HCT116 (cell line): Measurements from ENCODE around the gene TNFRSF9. TPM values are rescaled to one million over a fixed set of nuclear protein-coding genes. Genes with fewer than 3 reads are reported as not detected.
A peak's percentile ranks its signal among the peaks of the same experiment; 100 is the strongest.

ENCODE experiments used
- ATAC-seq: fragments of 200-7000 bp; cut with Tn5 transposase; 2 replicates; pipeline ENCODE4 v1.9.1; 2020; ENCODE audit warnings: mild to moderate bottlenecking, moderate library complexity
- BruUV-seq: library from RNA; stranded (reverse); fragments of 400-500 nt; replicated peaks from 2 replicates; lab custom pipeline; 2021; lab: Mats Ljungman, UMichigan
- CTCF ChIA-PET: fragments of 300-600 bp; sonication (Branson Sonifier 250); formaldehyde crosslinking; loops from one replicate; lab custom pipeline; 2021; ENCODE audit warnings: antibody characterized with exemption; lab: Charles Lee
- POLR2A ChIA-PET: fragments of 300-600, 350-600 bp; sonication (Branson Sonifier 250); formaldehyde crosslinking; loops from one replicate; lab custom pipeline; 2021; ENCODE audit warnings: antibody characterized with exemption; lab: Charles Lee
- RAD21 ChIA-PET, 2 experiments: fragments of 300-600 bp; sonication (Branson Sonifier 250); formaldehyde crosslinking; loops; one replicate each; lab custom pipeline; 2023; ENCODE audit warnings: low total read pairs in 2 of 2; ENCODE audit not compliant: uncharacterized antibody in 2 of 2, unreplicated experiment in 2 of 2, low non-redundant PET in 1 of 2; lab: Charles Lee
- DNase-seq: peaks from one replicate; pipeline ENCODE4 v3.0.0-alpha.2; 2010; ENCODE audit warnings: low read depth, low spot score
- H2AFZ ChIP-seq: fragments of 200-600 bp; shearing (Covaris generic), sonication (generic); 2 replicates; pipeline ENCODE4 v1.6.1; 2017; ENCODE audit warnings: low read depth, mixed run types, mixed read lengths, antibody characterized with exemption, low read length; ENCODE audit not compliant: poor library complexity, severe bottlenecking
- H3K27ac ChIP-seq: 2 replicates; pipeline ENCODE4 v1.5.1; 2012; ENCODE audit warnings: low read depth, low read length
- H3K27me3 ChIP-seq: fragments of 200-600 bp; sonication (generic); 2 replicates; pipeline ENCODE4 v1.6.1; 2016; ENCODE audit warnings: mixed run types, low read length, mixed read lengths; ENCODE audit not compliant: insufficient read depth
- H3K36me3 ChIP-seq, 2 experiments: fragments of 200-500 bp in 1 of 2; fragments of 200-600 bp in 1 of 2; sonication (Bioruptor generic) in 1 of 2; sonication (generic) in 1 of 2; 2 replicates each; pipeline versions ENCODE4 v1.5.1 to v1.6.1; 2014 to 2016; ENCODE audit warnings: low read length in 2 of 2, inconsistent platforms in 1 of 2, mixed read lengths in 1 of 2, mixed run types in 1 of 2; ENCODE audit not compliant: insufficient read depth in 2 of 2, control insufficient read depth in 1 of 2
- H3K4me1 ChIP-seq, 2 experiments: fragments of 200-600 bp in 1 of 2; sonication (generic) in 1 of 2; 2 replicates each; pipeline versions ENCODE4 v1.5.1 to v1.6.1; 2012 to 2017; ENCODE audit warnings: low read length in 2 of 2, inconsistent platforms in 1 of 2, mild to moderate bottlenecking in 1 of 2, mixed read lengths in 1 of 2, mixed run types in 1 of 2, moderate library complexity in 1 of 2; ENCODE audit not compliant: insufficient read depth in 2 of 2, control insufficient read depth in 1 of 2
- H3K4me2 ChIP-seq: fragments of 200-600 bp; sonication (generic); 2 replicates; pipeline ENCODE4 v1.6.1; 2017; ENCODE audit warnings: mixed run types, low read length, mixed read lengths
- H3K4me3 ChIP-seq, 2 experiments: fragments of 200-600 bp in 1 of 2; sonication (generic) in 1 of 2; replicated peaks in 1 of 2; 2 replicates each; pipeline ENCODE4 v1.5.1; 2011 to 2016; ENCODE audit warnings: low read length in 2 of 2, control low read depth in 1 of 2, low read depth in 1 of 2, mild to moderate bottlenecking in 1 of 2, mixed read lengths in 1 of 2, mixed run types in 1 of 2
- H3K79me2 ChIP-seq: fragments of 200-600 bp; sonication (generic); 2 replicates; pipeline ENCODE4 v1.6.1; 2017; ENCODE audit warnings: mild to moderate bottlenecking, mixed run types, low read length, moderate library complexity, mixed read lengths; ENCODE audit not compliant: insufficient read depth
- H3K9ac ChIP-seq: fragments of 200-600 bp; sonication (generic); 2 replicates; pipeline ENCODE4 v1.6.1; 2016; ENCODE audit warnings: low read length, mixed read lengths
- H3K9me2 ChIP-seq: fragments of 200-600 bp; sonication (generic), shearing (Covaris generic); 2 replicates; pipeline ENCODE4 v1.6.1; 2017; ENCODE audit warnings: mixed run types, mild to moderate bottlenecking, moderate library complexity; ENCODE audit not compliant: insufficient read depth
- H3K9me3 ChIP-seq, 2 experiments: fragments of 200-500 bp in 1 of 2; fragments of 200-600 bp in 1 of 2; sonication (Bioruptor generic) in 1 of 2; sonication (generic) in 1 of 2; 2 replicates each; pipeline ENCODE4 v1.6.1; 2014 to 2017; ENCODE audit warnings: low read length in 2 of 2, mixed read lengths in 2 of 2, inconsistent platforms in 1 of 2, low read depth in 1 of 2, mild to moderate bottlenecking in 1 of 2, mixed run types in 1 of 2, moderate library complexity in 1 of 2; ENCODE audit not compliant: control insufficient read depth in 1 of 2, insufficient read depth in 1 of 2
- H4K20me1 ChIP-seq: fragments of 200-600 bp; sonication (generic), shearing (Covaris generic); 2 replicates; pipeline ENCODE4 v1.6.1; 2017; ENCODE audit warnings: mixed run types, mild to moderate bottlenecking, moderate library complexity; ENCODE audit not compliant: insufficient read depth
- EGR1 ChIP-seq: IDR thresholded peaks from 2 replicates; pipeline ENCODE4 v1.6.1; 2012; ENCODE audit warnings: low read depth
- EZH2 ChIP-seq: fragments of 200-600 bp; sonication (generic); IDR thresholded peaks from 2 replicates; pipeline ENCODE4 v1.6.1; 2017; ENCODE audit warnings: antibody characterized with exemption, mixed run types
- EZH2phosphoT487 ChIP-seq: fragments of 200-600 bp; IDR thresholded peaks from 2 replicates; pipeline ENCODE4 v1.6.1; 2018; ENCODE audit warnings: antibody characterized with exemption, borderline replicate concordance
- JUND ChIP-seq: IDR thresholded peaks from 2 replicates; pipeline ENCODE4 v1.6.1; 2012
- POLR2A ChIP-seq: IDR thresholded peaks from 2 replicates; pipeline ENCODE4 v1.7.0; 2011; ENCODE audit warnings: borderline replicate concordance; ENCODE audit not compliant: insufficient read depth, insufficient read length; ENCODE audit errors: extremely low read depth
- SP1 ChIP-seq: IDR thresholded peaks from 2 replicates; pipeline ENCODE4 v1.6.1; 2012; ENCODE audit warnings: low read depth
- ZNF274 ChIP-seq: fragments of 200-500 bp; sonication (Bioruptor generic); IDR thresholded peaks from 2 replicates; pipeline ENCODE4 v1.6.1; 2014; ENCODE audit warnings: mild to moderate bottlenecking, low read depth, low read length, inconsistent platforms
- intact Hi-C: fragments of 100-400 bp; cut with micrococcal nuclease; formaldehyde crosslinking; loops from 2 replicates; pipeline ENCODE4 v1.10.0; 2022
- total RNA-seq: library from RNA; stranded (reverse); gene quantifications from one replicate; pipeline ENCODE4 v1.2.1, GENCODE V29; 2021; ENCODE audit not compliant: unreplicated experiment
- TF ChIP-seq, protein P1 (sequence below), 3 experiments: fragments of 200-600 bp in 1 of 3; sonication (generic) in 1 of 3; IDR thresholded peaks in 2 of 3; conservative IDR thresholded peaks in 1 of 3; 2 replicates each; pipeline ENCODE4 v1.5.1; 2012 to 2017; ENCODE audit warnings: low read depth in 2 of 3, low read length in 2 of 3, antibody characterized with exemption in 1 of 3, borderline replicate concordance in 1 of 3, control low read depth in 1 of 3, mild to moderate bottlenecking in 1 of 3, mixed read lengths in 1 of 3, mixed run types in 1 of 3, moderate library complexity in 1 of 3; ENCODE audit not compliant: insufficient read depth in 1 of 3
- TF ChIP-seq, protein P2 (sequence below): IDR thresholded peaks from 2 replicates; pipeline ENCODE4 v1.6.1; 2012; ENCODE audit warnings: low read depth

The TNFRSF9 gene
- total RNA-seq, 1 experiment from 2014 or later, result 0.20 TPM

DNA sequence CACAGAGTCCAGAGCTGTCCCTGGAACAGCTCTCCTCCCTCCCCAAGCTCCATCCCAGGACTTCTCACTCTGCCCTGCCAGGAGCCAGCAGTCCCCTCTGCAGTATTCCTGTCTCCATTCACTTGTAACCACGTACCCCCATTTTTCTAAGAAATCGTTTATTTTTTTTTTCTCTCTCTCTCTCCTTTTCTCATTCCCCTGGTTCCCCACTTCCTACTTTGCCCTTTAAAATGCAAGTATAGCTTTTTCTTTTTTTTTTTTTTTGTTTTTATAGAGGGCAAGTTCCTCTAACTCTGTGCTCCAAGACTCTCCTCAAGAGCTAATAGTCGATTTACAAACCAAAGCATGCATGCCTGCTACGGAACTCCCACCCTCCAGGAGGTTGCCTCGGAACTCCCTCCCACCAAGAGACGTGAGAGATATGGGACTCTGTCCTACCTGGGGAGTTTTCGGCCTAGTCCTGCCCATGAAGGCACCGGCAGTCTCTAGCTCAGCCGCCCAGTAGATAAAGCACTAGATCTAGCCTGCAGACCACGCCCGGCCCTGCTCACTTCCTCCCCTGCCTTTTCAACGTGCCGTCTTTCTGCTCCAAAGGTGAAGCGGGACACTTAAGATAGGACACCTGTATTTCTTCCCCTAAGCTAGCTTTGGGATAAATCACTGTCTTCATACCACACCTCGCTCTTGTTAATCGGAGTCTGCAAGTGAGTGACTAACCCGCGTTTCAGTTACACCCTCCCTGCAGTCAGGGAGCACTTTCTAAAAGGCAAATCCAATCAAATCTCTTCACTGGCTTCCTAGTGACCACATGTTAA, 27.7 kb downstream of the TNFRSF9 start:
- peak; percentile 85 for ATAC-seq
- POLR2A ChIA-PET, result interaction anchor here (0.6 kb wide), 1 partner anchor 1489 kb away, joined by 3 read pairs; no protein-coding TSS in a partner anchor
- peak overlapping the region; percentile 31 for H3K27ac ChIP-seq

DNA sequence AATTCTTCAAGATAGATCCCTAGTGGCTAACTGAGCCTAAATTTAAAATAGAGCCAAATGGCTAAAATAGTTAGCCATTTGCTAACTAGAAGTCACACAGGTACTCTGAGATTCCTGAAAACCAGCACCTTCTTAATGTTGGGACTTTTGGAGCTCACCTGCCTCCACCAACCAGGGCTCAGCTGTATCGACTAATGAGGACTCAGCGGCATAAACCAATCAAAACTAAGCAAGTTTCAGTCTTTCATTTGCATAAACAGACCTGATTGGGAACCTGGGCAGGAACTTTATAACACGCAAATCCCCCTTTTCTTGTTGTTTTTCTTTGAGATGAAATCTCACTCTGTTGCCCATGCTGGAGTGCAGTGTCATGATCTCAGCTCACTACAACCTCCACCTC, 28.5 kb downstream of the TNFRSF9 start:
- peak overlapping the region; percentile 64; the same call in 1 of the 2 replicates for H3K9ac ChIP-seq
- POLR2A ChIA-PET, result no interaction called here
- no peaks in the 10 kb centered on the region for H3K36me3 ChIP-seq
- H3K4me2 ChIP-seq, result peak overlapping the region; percentile 98
- DNase-seq (no peak), ATAC-seq (no peak)
- no peaks in the 10 kb centered on the region for H3K9me3 ChIP-seq
- no peak overlapping the region for H3K27ac ChIP-seq
- BruUV-seq, result TSS peak; percentile 48
- intact Hi-C loops, result no loop called here
- no peaks in the 10 kb centered on the region for H3K9me2 ChIP-seq
- no peak overlapping the region for H2AFZ ChIP-seq
- no peaks in the 10 kb centered on the region for H4K20me1 ChIP-seq
- RAD21 ChIA-PET, result no interaction called here
- CTCF ChIA-PET, result no interaction called here
- no peaks in the 10 kb centered on the region for H3K27me3 ChIP-seq
- no peaks in the 10 kb centered on the region for H3K79me2 ChIP-seq
- TF ChIP-seq EZH2phosphoT487, result no peak
- TF ChIP-seq, protein P1, sequence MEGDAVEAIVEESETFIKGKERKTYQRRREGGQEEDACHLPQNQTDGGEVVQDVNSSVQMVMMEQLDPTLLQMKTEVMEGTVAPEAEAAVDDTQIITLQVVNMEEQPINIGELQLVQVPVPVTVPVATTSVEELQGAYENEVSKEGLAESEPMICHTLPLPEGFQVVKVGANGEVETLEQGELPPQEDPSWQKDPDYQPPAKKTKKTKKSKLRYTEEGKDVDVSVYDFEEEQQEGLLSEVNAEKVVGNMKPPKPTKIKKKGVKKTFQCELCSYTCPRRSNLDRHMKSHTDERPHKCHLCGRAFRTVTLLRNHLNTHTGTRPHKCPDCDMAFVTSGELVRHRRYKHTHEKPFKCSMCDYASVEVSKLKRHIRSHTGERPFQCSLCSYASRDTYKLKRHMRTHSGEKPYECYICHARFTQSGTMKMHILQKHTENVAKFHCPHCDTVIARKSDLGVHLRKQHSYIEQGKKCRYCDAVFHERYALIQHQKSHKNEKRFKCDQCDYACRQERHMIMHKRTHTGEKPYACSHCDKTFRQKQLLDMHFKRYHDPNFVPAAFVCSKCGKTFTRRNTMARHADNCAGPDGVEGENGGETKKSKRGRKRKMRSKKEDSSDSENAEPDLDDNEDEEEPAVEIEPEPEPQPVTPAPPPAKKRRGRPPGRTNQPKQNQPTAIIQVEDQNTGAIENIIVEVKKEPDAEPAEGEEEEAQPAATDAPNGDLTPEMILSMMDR (IDR thresholded peaks at IDR 0.05 in 2 of 3, conservative IDR thresholded peaks at IDR 0.05 in 1 of 3; ENCODE audit: borderline replicate concordance in 1 of 3, insufficient read depth in 1 of 3, low read depth in 2 of 3, low read length in 2 of 3), result no peak
- TF ChIP-seq EZH2, result no peak
- TF ChIP-seq POLR2A, result no peak
- no peak for TF ChIP-seq JUND
- no peak for TF ChIP-seq SP1
- no peak for TF ChIP-seq ZNF274
- TF ChIP-seq, protein P2, sequence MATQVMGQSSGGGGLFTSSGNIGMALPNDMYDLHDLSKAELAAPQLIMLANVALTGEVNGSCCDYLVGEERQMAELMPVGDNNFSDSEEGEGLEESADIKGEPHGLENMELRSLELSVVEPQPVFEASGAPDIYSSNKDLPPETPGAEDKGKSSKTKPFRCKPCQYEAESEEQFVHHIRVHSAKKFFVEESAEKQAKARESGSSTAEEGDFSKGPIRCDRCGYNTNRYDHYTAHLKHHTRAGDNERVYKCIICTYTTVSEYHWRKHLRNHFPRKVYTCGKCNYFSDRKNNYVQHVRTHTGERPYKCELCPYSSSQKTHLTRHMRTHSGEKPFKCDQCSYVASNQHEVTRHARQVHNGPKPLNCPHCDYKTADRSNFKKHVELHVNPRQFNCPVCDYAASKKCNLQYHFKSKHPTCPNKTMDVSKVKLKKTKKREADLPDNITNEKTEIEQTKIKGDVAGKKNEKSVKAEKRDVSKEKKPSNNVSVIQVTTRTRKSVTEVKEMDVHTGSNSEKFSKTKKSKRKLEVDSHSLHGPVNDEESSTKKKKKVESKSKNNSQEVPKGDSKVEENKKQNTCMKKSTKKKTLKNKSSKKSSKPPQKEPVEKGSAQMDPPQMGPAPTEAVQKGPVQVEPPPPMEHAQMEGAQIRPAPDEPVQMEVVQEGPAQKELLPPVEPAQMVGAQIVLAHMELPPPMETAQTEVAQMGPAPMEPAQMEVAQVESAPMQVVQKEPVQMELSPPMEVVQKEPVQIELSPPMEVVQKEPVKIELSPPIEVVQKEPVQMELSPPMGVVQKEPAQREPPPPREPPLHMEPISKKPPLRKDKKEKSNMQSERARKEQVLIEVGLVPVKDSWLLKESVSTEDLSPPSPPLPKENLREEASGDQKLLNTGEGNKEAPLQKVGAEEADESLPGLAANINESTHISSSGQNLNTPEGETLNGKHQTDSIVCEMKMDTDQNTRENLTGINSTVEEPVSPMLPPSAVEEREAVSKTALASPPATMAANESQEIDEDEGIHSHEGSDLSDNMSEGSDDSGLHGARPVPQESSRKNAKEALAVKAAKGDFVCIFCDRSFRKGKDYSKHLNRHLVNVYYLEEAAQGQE, result no peak
- peaks cover 3 to 29% of the 10 kb centered on the region in 2 experiments; a peak in 3 of 4 replicates for H3K4me1 ChIP-seq
- H3K4me3 ChIP-seq, result peak overlapping the region; percentile 50 to 62

More for the DNA sequence above, 27.7 kb downstream of the TNFRSF9 start:
- TF ChIP-seq ZNF274 (no peak), EGR1 (no peak)
- Histone ChIP-seq H3K9me2 (no peaks in the 10 kb centered on the region), H3K9me3 (no peaks in the 10 kb centered on the region), H3K4me2 (peak overlapping the region; percentile 98), H3K27me3 (no peaks in the 10 kb centered on the region), H3K4me1 (peaks cover 3 to 24% of the 10 kb centered on the region in 2 experiments; a peak in 3 of 4 replicates), H3K79me2 (no peaks in the 10 kb centered on the region), H2AFZ (peak overlapping the region; percentile 100), H3K4me3 (peak overlapping the region; percentile 50 to 62), H3K36me3 (no peaks in the 10 kb centered on the region), H4K20me1 (no peaks in the 10 kb centered on the region), H3K9ac (peak overlapping the region; percentile 64)
- no TSS peak for BruUV-seq
- CTCF ChIA-PET, result no interaction called here
- intact Hi-C loops, result no loop called here
- RAD21 ChIA-PET, result no interaction called here
- DNase-seq, result peak; percentile 33
